Superior temporal gyrus (tissue), 1 donor: Measurements from ENCODE around the gene ABCD2.
"Not testable (repeated sequence)": the region's sequence is repeated elsewhere in the genome, so short reads cannot be mapped to it uniquely, and the experiment has no call there.

Source experiments
- DNase-seq: peaks from one replicate; pipeline ENCODE4 v3.0.0-alpha.2; 2016; ENCODE audit errors: extremely low spot score

The ABCD2 gene

GRCh38 chr12:39538679-39539104, 80.9 kb downstream of the ABCD2 start:
- no peak for DNase-seq

GRCh38 chr12:39533951-39534350, 85.7 kb downstream of the ABCD2 start:
- DNase-seq: no peak

- no peak for DNase-seq
These were observed 87.2 kb downstream of the ABCD2 start for GRCh38 chr12:39532448-39532847.

GRCh38 chr12:39526974-39527373, 92.6 kb downstream of the ABCD2 start:
- no peak for DNase-seq

GRCh38 chr12:39522167-39522566, 97.4 kb downstream of the ABCD2 start:
- DNase-seq: not testable (repeated sequence)

GRCh38 chr12:39510001-39510400, 109.6 kb downstream of the ABCD2 start:
- no peak for DNase-seq

- no peak for DNase-seq
These were observed 114.0 kb downstream of the ABCD2 start for GRCh38 chr12:39505554-39505953.

- DNase-seq: no peak
These were observed 114.6 kb downstream of the ABCD2 start for GRCh38 chr12:39505023-39505422.

- no peak for DNase-seq
These were observed 116.2 kb downstream of the ABCD2 start for GRCh38 chr12:39503439-39503838.

- no peak for DNase-seq
These were observed 116.9 kb downstream of the ABCD2 start for GRCh38 chr12:39502726-39503125.
